SK-N-SH treated with all-trans-retinoic acid at 6 μM for 48 hours (cell line): Measurements from ENCODE around the gene NXPE2.

Experiments used
- ARNTL ChIP-seq: fragments of 450-650 bp; formaldehyde crosslinking; IDR thresholded peaks from 2 replicates; pipeline ENCODE4 v1.5.0; 2020; ENCODE audit warnings: low read depth, mild to moderate bottlenecking, moderate library complexity, borderline replicate concordance
- CSDC2 ChIP-seq: fragments of 250-450 bp; sonication (Bioruptor Pico); IDR thresholded peaks from 2 replicates; pipeline ENCODE4 v1.5.0; 2020; ENCODE audit warnings: mild to moderate bottlenecking, moderate library complexity
- ESRRG ChIP-seq: fragments of 250-450 bp; sonication (Bioruptor Pico); IDR thresholded peaks from 2 replicates; pipeline ENCODE4 v1.6.1; 2021; ENCODE audit warnings: mild to moderate bottlenecking
- TCF4 ChIP-seq: fragments of 250-450 bp; sonication (Bioruptor Pico); IDR thresholded peaks from 2 replicates; pipeline ENCODE4 v1.8.0; 2021; ENCODE audit warnings: mild to moderate bottlenecking, moderate library complexity, borderline replicate concordance
- TOX ChIP-seq: fragments of 250-450 bp; sonication (Bioruptor Pico); IDR thresholded peaks from 2 replicates; pipeline ENCODE4 v1.8.0; 2021; ENCODE audit warnings: mild to moderate bottlenecking, moderate library complexity, borderline replicate concordance
- TF ChIP-seq, protein P1 (sequence below): fragments of 250-450 bp; sonication (Bioruptor Pico); IDR thresholded peaks from 2 replicates; pipeline ENCODE4 v1.8.0; 2020; ENCODE audit warnings: mild to moderate bottlenecking, moderate library complexity, borderline replicate concordance
- TF ChIP-seq, protein P2 (sequence below): fragments of 250-450 bp; sonication (Bioruptor Pico); IDR thresholded peaks from 2 replicates; pipeline ENCODE4 v1.5.1; 2020; ENCODE audit warnings: low read depth, mild to moderate bottlenecking, moderate library complexity
- TF ChIP-seq, protein P3 (sequence below): fragments of 250-450 bp; sonication (Bioruptor Pico); IDR thresholded peaks from 2 replicates; pipeline ENCODE4 v1.5.1; 2021; ENCODE audit warnings: mild to moderate bottlenecking, moderate library complexity

DNA sequence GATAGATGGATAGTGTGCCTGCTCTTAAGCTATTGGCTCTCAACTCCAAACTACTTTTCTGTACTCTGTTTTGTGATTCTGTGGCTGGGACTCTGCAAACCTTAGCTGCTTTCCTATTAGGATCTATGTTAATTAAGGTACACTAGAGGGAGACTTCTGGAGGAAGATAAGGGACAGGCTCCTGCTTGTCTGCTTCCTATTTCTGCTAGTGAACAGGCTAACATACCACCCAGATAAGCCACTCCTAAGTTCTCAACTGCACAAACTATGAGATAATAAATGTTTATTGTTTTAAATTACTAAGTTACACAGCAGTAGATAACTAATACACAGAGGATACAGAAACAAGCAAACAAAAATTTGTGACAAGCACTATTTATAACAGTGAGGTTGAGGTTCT lies 10.2 kb upstream of the NXPE2 start:
- TF ChIP-seq TCF4 = no peak
- TF ChIP-seq TOX (CRISPR knock-in tag) = no peak
- TF ChIP-seq, protein P1, sequence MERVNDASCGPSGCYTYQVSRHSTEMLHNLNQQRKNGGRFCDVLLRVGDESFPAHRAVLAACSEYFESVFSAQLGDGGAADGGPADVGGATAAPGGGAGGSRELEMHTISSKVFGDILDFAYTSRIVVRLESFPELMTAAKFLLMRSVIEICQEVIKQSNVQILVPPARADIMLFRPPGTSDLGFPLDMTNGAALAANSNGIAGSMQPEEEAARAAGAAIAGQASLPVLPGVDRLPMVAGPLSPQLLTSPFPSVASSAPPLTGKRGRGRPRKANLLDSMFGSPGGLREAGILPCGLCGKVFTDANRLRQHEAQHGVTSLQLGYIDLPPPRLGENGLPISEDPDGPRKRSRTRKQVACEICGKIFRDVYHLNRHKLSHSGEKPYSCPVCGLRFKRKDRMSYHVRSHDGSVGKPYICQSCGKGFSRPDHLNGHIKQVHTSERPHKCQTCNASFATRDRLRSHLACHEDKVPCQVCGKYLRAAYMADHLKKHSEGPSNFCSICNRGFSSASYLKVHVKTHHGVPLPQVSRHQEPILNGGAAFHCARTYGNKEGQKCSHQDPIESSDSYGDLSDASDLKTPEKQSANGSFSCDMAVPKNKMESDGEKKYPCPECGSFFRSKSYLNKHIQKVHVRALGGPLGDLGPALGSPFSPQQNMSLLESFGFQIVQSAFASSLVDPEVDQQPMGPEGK (CRISPR knock-in tag) = no peak
- TF ChIP-seq, protein P2, sequence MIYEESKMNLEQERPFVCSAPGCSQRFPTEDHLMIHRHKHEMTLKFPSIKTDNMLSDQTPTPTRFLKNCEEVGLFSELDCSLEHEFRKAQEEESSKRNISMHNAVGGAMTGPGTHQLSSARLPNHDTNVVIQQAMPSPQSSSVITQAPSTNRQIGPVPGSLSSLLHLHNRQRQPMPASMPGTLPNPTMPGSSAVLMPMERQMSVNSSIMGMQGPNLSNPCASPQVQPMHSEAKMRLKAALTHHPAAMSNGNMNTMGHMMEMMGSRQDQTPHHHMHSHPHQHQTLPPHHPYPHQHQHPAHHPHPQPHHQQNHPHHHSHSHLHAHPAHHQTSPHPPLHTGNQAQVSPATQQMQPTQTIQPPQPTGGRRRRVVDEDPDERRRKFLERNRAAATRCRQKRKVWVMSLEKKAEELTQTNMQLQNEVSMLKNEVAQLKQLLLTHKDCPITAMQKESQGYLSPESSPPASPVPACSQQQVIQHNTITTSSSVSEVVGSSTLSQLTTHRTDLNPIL (CRISPR knock-in tag) = no peak
- no peak for TF ChIP-seq ARNTL
- TF ChIP-seq, protein P3, sequence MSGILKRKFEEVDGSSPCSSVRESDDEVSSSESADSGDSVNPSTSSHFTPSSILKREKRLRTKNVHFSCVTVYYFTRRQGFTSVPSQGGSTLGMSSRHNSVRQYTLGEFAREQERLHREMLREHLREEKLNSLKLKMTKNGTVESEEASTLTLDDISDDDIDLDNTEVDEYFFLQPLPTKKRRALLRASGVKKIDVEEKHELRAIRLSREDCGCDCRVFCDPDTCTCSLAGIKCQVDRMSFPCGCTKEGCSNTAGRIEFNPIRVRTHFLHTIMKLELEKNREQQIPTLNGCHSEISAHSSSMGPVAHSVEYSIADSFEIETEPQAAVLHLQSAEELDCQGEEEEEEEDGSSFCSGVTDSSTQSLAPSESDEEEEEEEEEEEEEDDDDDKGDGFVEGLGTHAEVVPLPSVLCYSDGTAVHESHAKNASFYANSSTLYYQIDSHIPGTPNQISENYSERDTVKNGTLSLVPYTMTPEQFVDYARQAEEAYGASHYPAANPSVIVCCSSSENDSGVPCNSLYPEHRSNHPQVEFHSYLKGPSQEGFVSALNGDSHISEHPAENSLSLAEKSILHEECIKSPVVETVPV (CRISPR knock-in tag) = no peak
- TF ChIP-seq CSDC2 (CRISPR knock-in tag) = no peak
- no peak for TF ChIP-seq ESRRG (CRISPR knock-in tag)
